GM12891 (cell line): ENCODE results near the gene RPL31.

ENCODE experiments used
- POLR2A ChIP-seq: IDR thresholded peaks from 2 replicates; pipeline ENCODE4 v1.6.1; 2011; ENCODE audit warnings: low read depth, low read length, control low read depth
- POLR2AphosphoS5 ChIP-seq: IDR thresholded peaks from 2 replicates; pipeline ENCODE4 v1.6.1; 2011; ENCODE audit warnings: low read depth, low read length, control low read depth
- TAF1 ChIP-seq: IDR thresholded peaks from 2 replicates; pipeline ENCODE4 v1.6.1; 2011; ENCODE audit warnings: low read depth, low read length, control low read depth

- TF ChIP-seq POLR2AphosphoS5 (no peak), POLR2A (no peak), TAF1 (no peak)
These were observed 11.3 kb upstream of the RPL31 start for GRCh38 chr2:100990650-100991403.
